Stimulated activated naive B cell treated with anti-CD40 and anti-IgM and Interleukin-4, amounts not matched to agents 10 μg/mL and 1 μg/mL and 100 μg/mL, for 72 hours (primary cell): ENCODE measurements around the gene MYL5.
A peak's percentile ranks its signal among the peaks of the same experiment; 100 is the strongest.

Source experiments
- ATAC-seq, 2 donors: fragments of 150-1000 bp; cut with Tn5 transposase; replicated peaks; 2 replicates each; pipeline ENCODE4 v1.10.0; 2021; ENCODE audit warnings: moderate library complexity in 1 of 2
- DNase-seq: peaks from one replicate; pipeline ENCODE4 v3.0.0; 2021
- H3K27ac Mint-ChIP-seq: one replicate; pipeline ENCODE4 v1.8.0; 2022; ENCODE audit warnings: mild to moderate bottlenecking, mixed read lengths
- H3K27me3 Mint-ChIP-seq, 2 donors: one replicate each; pipeline ENCODE4 v1.8.0; 2022; ENCODE audit warnings: mixed read lengths in 2 of 2
- H3K36me3 Mint-ChIP-seq, 2 donors: one replicate each; pipeline ENCODE4 v1.8.0; 2022; ENCODE audit warnings: mixed read lengths in 2 of 2, mild to moderate bottlenecking in 1 of 2
- H3K4me1 Mint-ChIP-seq, 2 donors: one replicate each; pipeline ENCODE4 v1.8.0; 2022; ENCODE audit warnings: mixed read lengths in 2 of 2, mild to moderate bottlenecking in 1 of 2
- H3K4me3 Mint-ChIP-seq, 2 donors: one replicate each; pipeline ENCODE4 v1.8.0; 2022; ENCODE audit warnings: mild to moderate bottlenecking in 2 of 2, mixed read lengths in 2 of 2, moderate library complexity in 1 of 2
- H3K9me3 Mint-ChIP-seq, 2 donors: one replicate each; pipeline ENCODE4 v1.8.0; 2022; ENCODE audit warnings: mixed read lengths in 2 of 2, mild to moderate bottlenecking in 1 of 2

The MYL5 gene

GRCh38 chr4:649751-650310 lies 24.5 kb upstream of the MYL5 start:
- peaks cover 42 to 52% of the 10 kb centered on the region in 2 donors for H3K27me3 Mint-ChIP-seq
- ATAC-seq (no peak), DNase-seq (no peak)
- no peak overlapping the region for H3K27ac Mint-ChIP-seq
- H3K4me3 Mint-ChIP-seq = no peak overlapping the region
- peaks cover 0 to 6% of the 10 kb centered on the region in 2 donors for H3K4me1 Mint-ChIP-seq
- no peaks in the 10 kb centered on the region for H3K36me3 Mint-ChIP-seq
- H3K9me3 Mint-ChIP-seq = peaks cover 0 to 1% of the 10 kb centered on the region in 2 donors

GRCh38 chr4:650461-650860 lies 23.9 kb upstream of the MYL5 start:
- Mint-ChIP-seq H3K9me3 (no peaks in the 10 kb centered on the region), H3K36me3 (no peaks in the 10 kb centered on the region), H3K27ac (no peak overlapping the region), H3K4me3 (no peak overlapping the region), H3K27me3 (peaks cover 42 to 51% of the 10 kb centered on the region in 2 donors), H3K4me1 (peaks cover 0 to 6% of the 10 kb centered on the region in 2 donors)
- no peak for ATAC-seq
- no peak for DNase-seq

GRCh38 chr4:650951-651883 lies 23.1 kb upstream of the MYL5 start:
- Mint-ChIP-seq H3K4me1 (peaks cover 0 to 3% of the 10 kb centered on the region in 2 donors), H3K27me3 (peaks cover 36 to 43% of the 10 kb centered on the region in 2 donors), H3K36me3 (no peaks in the 10 kb centered on the region), H3K4me3 (no peak overlapping the region), H3K27ac (no peak overlapping the region), H3K9me3 (no peaks in the 10 kb centered on the region)
- no peak for ATAC-seq
- no peak for DNase-seq

DNA sequence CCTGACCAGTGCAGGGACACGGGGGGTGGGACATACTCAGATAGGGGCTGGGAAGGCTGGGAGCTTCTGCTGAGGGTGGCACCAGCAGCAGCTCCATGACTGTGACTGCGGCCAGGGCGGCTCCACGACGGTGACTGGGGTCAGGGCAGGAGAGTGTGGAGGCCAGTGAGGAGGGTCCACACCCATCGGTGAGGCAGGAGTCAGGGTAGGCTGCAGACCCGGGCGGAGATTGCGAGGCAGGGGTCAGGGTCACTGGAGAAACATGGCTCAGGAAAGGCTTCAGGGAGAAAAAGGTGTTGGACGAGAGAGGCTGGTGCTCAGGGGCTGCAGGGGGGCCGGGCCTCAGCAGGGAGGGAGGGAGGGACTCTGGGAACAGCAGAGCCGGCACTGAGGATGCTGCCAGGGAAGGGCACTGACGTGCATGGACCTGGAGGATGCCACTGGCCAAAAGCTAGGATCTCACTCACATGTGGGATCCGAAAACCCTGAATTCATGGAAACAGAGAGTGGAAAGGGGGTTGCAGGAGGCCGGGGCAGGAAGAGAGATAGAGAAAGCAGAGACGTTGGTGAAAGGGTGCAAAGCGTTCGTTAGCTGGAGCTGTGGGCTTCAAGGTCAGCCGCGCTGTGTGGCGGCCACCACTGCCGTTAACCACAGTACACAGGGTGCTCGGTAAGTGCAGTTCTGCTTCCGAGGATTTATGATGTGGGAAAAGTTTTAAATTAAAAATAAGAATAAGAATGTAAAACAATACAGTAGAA lies 22.3 kb upstream of the MYL5 start:
- no peak for ATAC-seq
- H3K4me1 Mint-ChIP-seq = peaks cover 0 to 2% of the 10 kb centered on the region in 2 donors
- H3K4me3 Mint-ChIP-seq = no peak overlapping the region
- H3K27me3 Mint-ChIP-seq = peaks cover 30 to 38% of the 10 kb centered on the region in 2 donors
- H3K9me3 Mint-ChIP-seq = no peaks in the 10 kb centered on the region
- no peak for DNase-seq
- H3K36me3 Mint-ChIP-seq = no peaks in the 10 kb centered on the region
- peak overlapping the region; percentile 47 for H3K27ac Mint-ChIP-seq

DNA sequence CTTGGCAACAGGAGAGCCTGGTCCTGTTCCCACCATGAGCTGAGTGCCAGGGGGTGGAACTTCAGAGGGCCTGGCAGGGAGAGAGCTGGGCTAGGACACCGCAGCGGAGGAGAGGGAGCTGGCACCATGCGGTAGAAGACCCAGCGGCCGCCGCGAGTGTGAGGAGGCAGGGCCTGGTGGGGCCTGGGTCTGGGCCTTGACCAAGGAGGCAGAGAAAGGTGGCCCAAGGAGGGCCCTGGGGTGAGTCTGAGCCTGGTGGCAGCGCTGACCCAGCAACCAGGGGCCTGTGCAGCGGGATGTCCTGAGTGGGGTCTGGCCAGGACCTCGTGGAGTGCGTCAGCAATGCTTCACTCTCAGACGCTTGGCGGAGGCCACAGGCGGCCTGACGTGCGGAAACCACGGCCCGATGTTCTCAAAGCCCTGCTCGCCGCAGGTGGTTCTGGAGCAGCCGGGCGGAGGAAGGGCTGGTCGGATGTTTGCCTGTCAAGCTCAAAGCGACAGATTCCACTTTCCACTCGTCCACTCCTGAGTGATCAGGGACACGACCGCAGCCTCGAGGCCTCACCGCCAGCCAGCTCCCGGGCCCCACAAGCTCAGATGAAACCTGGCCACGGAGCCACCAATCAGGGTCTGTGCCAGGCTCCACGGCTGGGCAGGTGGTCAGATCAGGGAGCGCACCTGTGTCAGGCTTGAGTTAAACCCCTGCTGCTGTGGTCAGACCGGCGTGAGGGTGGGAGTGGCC lies 21.1 kb upstream of the MYL5 start:
- peaks cover 0 to 3% of the 10 kb centered on the region in 2 donors for H3K36me3 Mint-ChIP-seq
- H3K27ac Mint-ChIP-seq = no peak overlapping the region

GRCh38 chr4:653831-654502 lies 20.4 kb upstream of the MYL5 start:
- Mint-ChIP-seq H3K36me3 (peaks cover 3 to 6% of the 10 kb centered on the region in 2 donors), H3K4me1 (peaks cover 0 to 2% of the 10 kb centered on the region in 2 donors), H3K9me3 (no peaks in the 10 kb centered on the region), H3K27ac (no peak overlapping the region), H3K27me3 (peaks cover 16 to 23% of the 10 kb centered on the region in 2 donors), H3K4me3 (no peak overlapping the region)
- DNase-seq = no peak
- ATAC-seq = no peak

More for the DNA sequence above, 21.1 kb upstream of the MYL5 start:
- Mint-ChIP-seq H3K4me1 (peaks cover 0 to 2% of the 10 kb centered on the region in 2 donors), H3K4me3 (no peak overlapping the region), H3K27me3 (peaks cover 22 to 29% of the 10 kb centered on the region in 2 donors), H3K9me3 (no peaks in the 10 kb centered on the region)
- no peak for DNase-seq
- no peak for ATAC-seq

DNA sequence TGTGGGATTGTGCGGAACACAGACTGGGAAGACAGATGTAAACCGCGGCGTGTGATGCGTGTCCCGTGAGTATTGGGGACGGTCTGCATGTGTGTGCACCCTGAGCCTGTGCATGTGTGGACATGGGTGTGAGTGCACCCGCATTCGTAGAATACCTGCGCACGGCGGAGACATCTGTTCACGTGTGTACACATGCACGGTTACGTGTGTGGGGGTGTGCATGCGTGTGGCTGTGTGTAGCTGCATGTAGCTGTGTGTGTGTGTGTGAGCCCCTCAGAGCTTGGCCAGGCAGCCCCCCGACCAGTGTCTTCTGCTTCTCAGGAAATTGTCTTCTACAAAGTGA lies 19.9 kb upstream of the MYL5 start:
- H3K4me1 Mint-ChIP-seq = peaks cover 0 to 2% of the 10 kb centered on the region in 2 donors
- H3K36me3 Mint-ChIP-seq = peaks cover 7 to 9% of the 10 kb centered on the region in 2 donors
- no peak overlapping the region for H3K27ac Mint-ChIP-seq
- ATAC-seq = no peak
- H3K27me3 Mint-ChIP-seq = peaks cover 16 to 23% of the 10 kb centered on the region in 2 donors
- H3K4me3 Mint-ChIP-seq = no peak overlapping the region
- no peaks in the 10 kb centered on the region for H3K9me3 Mint-ChIP-seq
- no peak for DNase-seq

GRCh38 chr4:654871-655463 lies 19.4 kb upstream of the MYL5 start:
- Mint-ChIP-seq H3K4me1 (peaks cover 0 to 5% of the 10 kb centered on the region in 2 donors), H3K9me3 (no peaks in the 10 kb centered on the region), H3K27ac (no peak overlapping the region), H3K36me3 (peaks cover 12 to 14% of the 10 kb centered on the region in 2 donors), H3K27me3 (peaks cover 16 to 23% of the 10 kb centered on the region in 2 donors), H3K4me3 (no peak overlapping the region)
- DNase-seq = no peak
- ATAC-seq = no peak

GRCh38 chr4:655464-656151 lies 18.7 kb upstream of the MYL5 start:
- no peak overlapping the region for H3K27ac Mint-ChIP-seq
- peaks cover 0 to 7% of the 10 kb centered on the region in 2 donors for H3K4me1 Mint-ChIP-seq
- DNase-seq (no peak), ATAC-seq (no peak)
- H3K4me3 Mint-ChIP-seq = no peak overlapping the region
- peaks cover 12 to 17% of the 10 kb centered on the region in 2 donors for H3K27me3 Mint-ChIP-seq
- H3K9me3 Mint-ChIP-seq = no peaks in the 10 kb centered on the region
- H3K36me3 Mint-ChIP-seq = peaks cover 18 to 21% of the 10 kb centered on the region in 2 donors

DNA sequence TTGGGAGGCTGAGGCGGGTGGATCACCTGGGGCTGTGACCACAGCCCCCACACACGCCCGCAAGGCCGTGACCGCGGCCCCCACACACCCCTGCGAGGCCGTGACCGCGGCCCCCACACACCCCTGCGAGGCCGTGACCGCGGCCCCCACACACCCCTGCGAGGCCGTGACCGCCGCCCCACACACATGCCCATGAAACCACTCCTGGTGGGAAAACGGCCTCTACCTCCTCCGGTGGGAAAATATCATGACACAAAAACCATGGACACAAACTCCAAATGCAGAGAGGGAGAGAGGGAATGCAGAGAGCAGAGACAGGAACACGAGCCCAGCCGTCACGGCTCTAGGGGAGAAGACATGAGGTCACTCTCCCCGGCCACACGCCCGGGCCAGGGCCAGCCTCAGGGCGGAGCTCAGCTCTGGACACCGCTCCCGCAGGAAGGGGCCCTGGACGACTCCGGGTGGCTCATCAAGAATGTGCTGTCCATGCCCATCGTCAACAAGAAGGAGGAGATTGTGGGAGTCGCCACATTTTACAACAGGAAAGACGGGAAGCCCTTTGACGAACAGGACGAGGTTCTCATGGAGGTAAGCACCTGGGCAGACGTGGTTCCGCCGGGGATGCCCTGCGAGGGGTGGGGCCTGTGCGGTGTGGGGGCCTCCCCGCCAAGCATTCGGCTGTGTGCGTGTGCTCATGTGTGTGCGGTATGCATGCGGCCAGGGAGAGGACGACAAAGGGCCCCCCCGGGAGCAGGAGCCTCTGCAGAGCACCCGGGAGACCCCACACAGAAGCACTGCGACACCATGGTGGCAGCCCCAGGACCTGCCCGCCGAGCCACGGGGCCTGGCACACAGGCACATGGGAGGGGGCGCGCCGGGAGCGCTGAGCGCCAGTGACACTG lies 17.7 kb upstream of the MYL5 start:
- no peak overlapping the region for H3K4me3 Mint-ChIP-seq
- H3K4me1 Mint-ChIP-seq = peaks cover 2 to 7% of the 10 kb centered on the region in 2 donors
- H3K9me3 Mint-ChIP-seq = peaks cover 0 to 5% of the 10 kb centered on the region in 2 donors
- DNase-seq = no peak
- H3K27me3 Mint-ChIP-seq = peaks cover 10 to 11% of the 10 kb centered on the region in 2 donors
- H3K27ac Mint-ChIP-seq = peak overlapping the region; percentile 80
- ATAC-seq = no peak
- peaks cover 24 to 28% of the 10 kb centered on the region in 2 donors for H3K36me3 Mint-ChIP-seq

DNA sequence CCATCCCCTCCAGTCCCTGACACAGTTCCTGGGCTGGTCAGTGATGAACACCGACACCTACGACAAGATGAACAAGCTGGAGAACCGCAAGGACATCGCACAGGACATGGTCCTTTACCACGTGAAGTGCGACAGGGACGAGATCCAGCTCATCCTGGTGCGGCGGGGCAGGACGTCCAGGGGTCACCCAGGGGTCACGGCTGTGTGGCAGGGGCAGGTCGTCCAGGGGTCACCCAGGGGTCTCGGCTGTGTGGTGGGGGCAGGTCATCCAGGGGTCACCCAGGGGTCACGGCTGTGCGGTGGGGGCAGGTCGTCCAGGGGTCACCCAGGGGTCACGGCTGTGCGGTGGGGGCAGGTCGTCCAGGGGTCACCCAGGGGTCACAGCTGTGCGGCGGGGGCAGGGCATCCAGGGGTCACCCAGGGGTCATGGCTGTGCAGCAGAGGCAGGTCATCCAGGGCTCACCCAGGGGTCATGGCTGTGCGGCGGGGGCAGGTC lies 17.0 kb upstream of the MYL5 start:
- H3K4me3 Mint-ChIP-seq = no peak overlapping the region
- DNase-seq = no peak

More for the DNA sequence above, 17.0 kb upstream of the MYL5 start:
- peaks cover 4 to 5% of the 10 kb centered on the region in 2 donors for H3K27me3 Mint-ChIP-seq
- ATAC-seq = no peak
- peaks cover 7 to 9% of the 10 kb centered on the region in 2 donors for H3K4me1 Mint-ChIP-seq
- peaks cover 28 to 32% of the 10 kb centered on the region in 2 donors for H3K36me3 Mint-ChIP-seq
- peaks cover 2 to 5% of the 10 kb centered on the region in 2 donors for H3K9me3 Mint-ChIP-seq
- H3K27ac Mint-ChIP-seq = no peak overlapping the region
